Smooth muscle cell (in vitro differentiated cells): ENCODE results near the gene GINS2. TPM values are rescaled to one million over a fixed set of nuclear protein-coding genes. Genes with fewer than 3 reads are reported as not detected.

Experiments used
- DNase-seq: peaks from one replicate; lab custom pipeline; 2025; ENCODE audit not compliant: unreplicated experiment; lab: John Stamatoyannopoulos, UW
- H2AFZ ChIP-seq: fragments of 200-600 bp; sonication (generic); 2 replicates; pipeline ENCODE4 v1.6.0; 2016; ENCODE audit warnings: antibody characterized with exemption, low read depth, mild to moderate bottlenecking
- H3F3A ChIP-seq: fragments of 200-600 bp; sonication (generic); 2 replicates; pipeline ENCODE4 v1.6.0; 2017; ENCODE audit warnings: antibody characterized with exemption, low read depth
- H3K27ac ChIP-seq: fragments of 200-600 bp; sonication (generic); 2 replicates; pipeline ENCODE4 v1.5.1; 2016; ENCODE audit warnings: low read depth, mild to moderate bottlenecking
- H3K27me3 ChIP-seq: fragments of 200-600 bp; sonication (generic); 2 replicates; pipeline ENCODE4 v1.6.1; 2016; ENCODE audit warnings: low read depth, mild to moderate bottlenecking
- H3K36me3 ChIP-seq: fragments of 200-600 bp; sonication (generic); 2 replicates; pipeline ENCODE4 v1.5.1; 2016; ENCODE audit warnings: low read depth
- H3K4me1 ChIP-seq: fragments of 200-600 bp; sonication (generic); 2 replicates; pipeline ENCODE4 v1.5.1; 2016; ENCODE audit warnings: low read depth
- H3K4me2 ChIP-seq: fragments of 200-600 bp; sonication (generic); 2 replicates; pipeline ENCODE4 v1.6.0; 2016; ENCODE audit warnings: mild to moderate bottlenecking
- H3K4me3 ChIP-seq: fragments of 200-600 bp; sonication (generic); 2 replicates; pipeline ENCODE4 v1.5.1; 2016; ENCODE audit warnings: mild to moderate bottlenecking
- H3K79me2 ChIP-seq: fragments of 200-600 bp; sonication (generic); 2 replicates; pipeline ENCODE4 v1.6.0; 2016; ENCODE audit warnings: low read depth, mild to moderate bottlenecking
- H3K9ac ChIP-seq: fragments of 200-600 bp; sonication (generic); 2 replicates; pipeline ENCODE4 v1.6.0; 2016; ENCODE audit warnings: low read depth
- H3K9me3 ChIP-seq: fragments of 200-600 bp; sonication (generic); replicated peaks from 2 replicates; pipeline ENCODE4 v1.5.1; 2016; ENCODE audit warnings: low read depth
- H4K20me1 ChIP-seq: fragments of 200-600 bp; sonication (generic); 2 replicates; pipeline ENCODE4 v1.6.0; 2016; ENCODE audit warnings: low read depth
- CTCF ChIP-seq: fragments of 200-600 bp; sonication (generic); IDR thresholded peaks from 2 replicates; pipeline ENCODE4 v1.5.1; 2017; ENCODE audit warnings: borderline replicate concordance, mild to moderate bottlenecking, antibody characterized with exemption; ENCODE audit not compliant: insufficient read depth, poor library complexity, severe bottlenecking
- WGBS: methylation state at CpG from one replicate; pipeline ENCODE4 v1.1.7; 2016; ENCODE audit warnings: low lambda C conversion rate; 5-methylcytosine and 5-hydroxymethylcytosine counted together
- polyA plus RNA-seq: library from polyadenylated mRNA; unstranded; fragments of >200 nt; fragmentation: Nextera tagmentation; extraction: Ambion mirVana; gene quantifications from 2 replicates; pipeline ENCODE4 v1.2.1, GENCODE V29; 2016
- total RNA-seq: library from RNA; depleted of rRNA; stranded (reverse); fragments of >200 nt; gene quantifications from 2 replicates; pipeline ENCODE4 v1.2.3, GENCODE V29; 2014

GINS2 gene
- total and polyA plus RNA-seq, 2 experiments from 2014 or later, result 6.7 to 10.4 TPM

- Histone ChIP-seq H3K9me3 (no peaks in the 10 kb centered on the region), H3K9ac (no peak overlapping the region), H2AFZ (no peak overlapping the region), H3K36me3 (no peaks in the 10 kb centered on the region), H3K4me1 (no peaks in the 10 kb centered on the region), H3K4me3 (no peak overlapping the region), H3K27ac (no peak overlapping the region), H3K27me3 (no peaks in the 10 kb centered on the region), H3F3A (no peaks in the 10 kb centered on the region), H4K20me1 (no peaks in the 10 kb centered on the region), H3K4me2 (no peak overlapping the region), H3K79me2 (no peaks in the 10 kb centered on the region)
- DNase-seq, result no peak
- no peak for TF ChIP-seq CTCF
- 97% methylated on average over 6 of the region's 6 CpGs for WGBS
These were observed 8.3 kb downstream of the GINS2 start for GRCh38 chr16:85680352-85680944.

- WGBS, result 96% methylated on average over 6 of the region's 6 CpGs
- H3K9ac ChIP-seq, result no peak overlapping the region
These were observed 8.9 kb downstream of the GINS2 start for GRCh38 chr16:85679870-85680269.

GRCh38 chr16:85678821-85679220, 9.9 kb downstream of the GINS2 start:
- H3K9me3 ChIP-seq, result no peaks in the 10 kb centered on the region
- TF ChIP-seq CTCF, result no peak
- no peak overlapping the region for H3K4me3 ChIP-seq
- peaks cover 3% of the 10 kb centered on the region for H4K20me1 ChIP-seq
- H3K27ac ChIP-seq, result no peak overlapping the region
- H3F3A ChIP-seq, result no peaks in the 10 kb centered on the region
- H3K9ac ChIP-seq, result no peak overlapping the region
- H3K4me1 ChIP-seq, result no peaks in the 10 kb centered on the region
- no peaks in the 10 kb centered on the region for H3K36me3 ChIP-seq
- no peak for DNase-seq
- no peak overlapping the region for H2AFZ ChIP-seq
- no peaks in the 10 kb centered on the region for H3K79me2 ChIP-seq
- no peaks in the 10 kb centered on the region for H3K27me3 ChIP-seq
- no peak overlapping the region for H3K4me2 ChIP-seq
- WGBS, result 97% methylated on average over 5 of the region's 5 CpGs

More at GRCh38 chr16:85679870-85680269, 8.9 kb downstream of the GINS2 start:
- TF ChIP-seq CTCF, result no peak
- H3K36me3 ChIP-seq, result no peaks in the 10 kb centered on the region
- H2AFZ ChIP-seq, result no peak overlapping the region
- H3K27ac ChIP-seq, result no peak overlapping the region
- no peak overlapping the region for H3K4me3 ChIP-seq
- no peaks in the 10 kb centered on the region for H3K9me3 ChIP-seq
- H3K27me3 ChIP-seq, result no peaks in the 10 kb centered on the region
- H3F3A ChIP-seq, result no peaks in the 10 kb centered on the region
- H3K79me2 ChIP-seq, result no peaks in the 10 kb centered on the region
- peaks cover 3% of the 10 kb centered on the region for H4K20me1 ChIP-seq
- no peak overlapping the region for H3K4me2 ChIP-seq
- no peak for DNase-seq
- no peaks in the 10 kb centered on the region for H3K4me1 ChIP-seq

GRCh38 chr16:85678016-85678415, 10.7 kb downstream of the GINS2 start:
- Histone ChIP-seq H3K27me3 (no peaks in the 10 kb centered on the region), H3F3A (no peaks in the 10 kb centered on the region), H3K4me3 (no peak overlapping the region), H3K9ac (no peak overlapping the region), H3K79me2 (no peaks in the 10 kb centered on the region), H3K27ac (no peak overlapping the region), H2AFZ (no peak overlapping the region), H4K20me1 (peaks cover 3% of the 10 kb centered on the region), H3K4me2 (no peak overlapping the region), H3K36me3 (no peaks in the 10 kb centered on the region), H3K9me3 (no peaks in the 10 kb centered on the region), H3K4me1 (no peaks in the 10 kb centered on the region)
- no peak for TF ChIP-seq CTCF
- WGBS, result 97% methylated on average over 8 of the region's 8 CpGs
- no peak for DNase-seq
